Ureter (tissue), 1 donor: ENCODE data around the gene TNFAIP8L1. TPM values are rescaled to one million over a fixed set of nuclear protein-coding genes. Genes with fewer than 3 reads are reported as not detected.
A peak's percentile ranks its signal among the peaks of the same experiment; 100 is the strongest.

Source experiments
- DNase-seq: peaks from one replicate; pipeline ENCODE4 v3.0.0-alpha.2; 2020; ENCODE audit warnings: low spot score
- total RNA-seq: library from RNA; stranded (reverse); gene quantifications from one replicate; pipeline ENCODE4 v1.2.4, GENCODE V29; 2023
- donor health status: DM: yes; HTN: yes; CAD: no.

TNFAIP8L1 gene
- total RNA-seq, 1 donor from 2014 or later = 3.9 TPM

GRCh38 chr19:4609878-4610511 lies 29.3 kb upstream of the TNFAIP8L1 start:
- no peak for DNase-seq

- no peak for DNase-seq
These were observed 26.0 kb upstream of the TNFAIP8L1 start for GRCh38 chr19:4613254-4613751.

GRCh38 chr19:4618019-4618418 lies 21.3 kb upstream of the TNFAIP8L1 start:
- DNase-seq = no peak

GRCh38 chr19:4619668-4620294 lies 19.5 kb upstream of the TNFAIP8L1 start:
- no peak for DNase-seq

- DNase-seq = no peak
These were observed 18.6 kb upstream of the TNFAIP8L1 start for GRCh38 chr19:4620675-4621074.

GRCh38 chr19:4622695-4623421 lies 16.5 kb upstream of the TNFAIP8L1 start:
- DNase-seq = no peak

- no peak for DNase-seq
These were observed 15.0 kb upstream of the TNFAIP8L1 start for GRCh38 chr19:4624301-4624700.

- no peak for DNase-seq
These were observed 14.5 kb upstream of the TNFAIP8L1 start for GRCh38 chr19:4624733-4625362.

- peak; percentile 55 for DNase-seq
These were observed 6.0 kb upstream of the TNFAIP8L1 start for GRCh38 chr19:4633140-4633967.

- DNase-seq = no peak
These were observed 3.6 kb upstream of the TNFAIP8L1 start for GRCh38 chr19:4635754-4636116.

- DNase-seq = peak; percentile 51
These were observed 3.1 kb upstream of the TNFAIP8L1 start for GRCh38 chr19:4636151-4636717.

GRCh38 chr19:4636761-4637160 lies 2.6 kb upstream of the TNFAIP8L1 start:
- no peak for DNase-seq

- DNase-seq = no peak
These were observed 999 bp upstream of the TNFAIP8L1 start for GRCh38 chr19:4638317-4638716.

GRCh38 chr19:4639531-4640246 lies 373 bp downstream of the TNFAIP8L1 start:
- peak; percentile 53 for DNase-seq

GRCh38 chr19:4640247-4641000 lies 1.1 kb downstream of the TNFAIP8L1 start:
- no peak for DNase-seq

GRCh38 chr19:4641132-4641531 lies 1.8 kb downstream of the TNFAIP8L1 start:
- DNase-seq = no peak

GRCh38 chr19:4642625-4643024 lies 3.3 kb downstream of the TNFAIP8L1 start:
- no peak for DNase-seq

- DNase-seq = no peak
These were observed 6.4 kb downstream of the TNFAIP8L1 start for GRCh38 chr19:4645718-4646117.
